HepG2 (cell line): ENCODE measurements around the gene SLC4A5. TPM values are rescaled to one million over a fixed set of nuclear protein-coding genes. Genes with fewer than 3 reads are reported as not detected.

ENCODE experiments used
- ATAC-seq: fragments of 200-7000 bp; cut with Tn5 transposase; 3 replicates; pipeline ENCODE4 v1.9.1; 2020; ENCODE audit warnings: mild to moderate bottlenecking, moderate library complexity
- BruUV-seq: library from RNA; stranded (reverse); fragments of 400-500 nt; replicated peaks from 2 replicates; lab custom pipeline; 2021; lab: Mats Ljungman, UMichigan
- CTCF ChIA-PET: fragments of 300-600 bp; formaldehyde crosslinking; extraction: SDS; loops from one replicate; lab custom pipeline; 2021; ENCODE audit warnings: low total read pairs, inconsistent platforms, low intra/inter-chr PET ratio; lab: Yijun Ruan, JAX
- POLR2A ChIA-PET: fragments of 350-600 bp; sonication (Branson Sonifier 250); formaldehyde crosslinking; loops from one replicate; lab custom pipeline; 2020; ENCODE audit warnings: antibody characterized with exemption, inconsistent platforms; lab: Yijun Ruan, JAX
- DNase-seq: peaks from one replicate; pipeline ENCODE4 v3.0.0-alpha.2; 2015; ENCODE audit warnings: low spot score
- FAIRE-seq: peaks from 3 replicates; lab custom pipeline; 2011; peaks lifted over from hg19 to GRCh38; lab: Jason Lieb, UNC
- H2AFZ ChIP-seq: one replicate; pipeline ENCODE4 v1.6.1; 2011; ENCODE audit warnings: low read length, inconsistent platforms
- H3K27ac ChIP-seq: fragments of 300-600 bp; 3 replicates; pipeline ENCODE4 v1.8.0; 2011; ENCODE audit warnings: mixed run types, mild to moderate bottlenecking, mixed read lengths, low read length, inconsistent platforms; ENCODE audit not compliant: insufficient read depth; ENCODE audit errors: extremely low read length
- H3K27me3 ChIP-seq, 2 experiments: fragments of 200-600 bp in 1 of 2; 2 replicates in 1 of 2; 3 replicates in 1 of 2; pipeline versions ENCODE4 v1.6.0 to v1.8.0; 2011; ENCODE audit warnings: low read length in 2 of 2, mild to moderate bottlenecking in 2 of 2, moderate library complexity in 2 of 2, inconsistent platforms in 1 of 2; ENCODE audit not compliant: insufficient read depth in 2 of 2, control insufficient read depth in 1 of 2
- H3K36me3 ChIP-seq, 2 experiments: fragments of 200-600 bp in 1 of 2; replicated peaks in 1 of 2; 2 replicates in 1 of 2; 3 replicates in 1 of 2; pipeline versions ENCODE4 v1.5.1 to v1.8.0; 2011; ENCODE audit warnings: low read length in 2 of 2, inconsistent platforms in 1 of 2; ENCODE audit not compliant: insufficient read depth in 2 of 2, control insufficient read depth in 1 of 2
- H3K4me1 ChIP-seq: 2 replicates; pipeline ENCODE4 v1.5.1; 2012; ENCODE audit warnings: low read length, inconsistent platforms; ENCODE audit not compliant: insufficient read depth
- H3K4me2 ChIP-seq: 2 replicates; pipeline ENCODE4 v1.6.0; 2011; ENCODE audit warnings: low read depth, low read length, inconsistent platforms
- H3K4me3 ChIP-seq, 3 experiments: fragments of 200-600 bp in 1 of 3; sonication (generic), shearing (Covaris generic) in 1 of 3; replicated peaks in 1 of 3; 2 replicates each; pipeline ENCODE4 v1.5.1; 2011 to 2016; ENCODE audit warnings: low read length in 3 of 3, inconsistent platforms in 2 of 3, low read depth in 2 of 3, mild to moderate bottlenecking in 2 of 3, control low read depth in 1 of 3, mixed read lengths in 1 of 3; ENCODE audit not compliant: insufficient read depth in 1 of 3
- H3K79me2 ChIP-seq: one replicate; pipeline ENCODE4 v1.6.1; 2011; ENCODE audit warnings: low read length, inconsistent platforms; ENCODE audit not compliant: insufficient read depth
- H3K9ac ChIP-seq: 2 replicates; pipeline ENCODE4 v1.6.0; 2011; ENCODE audit warnings: mild to moderate bottlenecking, low read depth, low read length, inconsistent platforms; ENCODE audit not compliant: insufficient read depth
- H3K9me3 ChIP-seq: 2 replicates; pipeline ENCODE4 v1.5.1; 2012; ENCODE audit warnings: mild to moderate bottlenecking, low read length
- H4K20me1 ChIP-seq: 2 replicates; pipeline ENCODE4 v1.6.0; 2011; ENCODE audit warnings: inconsistent platforms, mild to moderate bottlenecking, low read length, moderate library complexity; ENCODE audit not compliant: insufficient read depth
- DZIP1 ChIP-seq: sonication (generic); formaldehyde crosslinking; IDR thresholded peaks from 2 replicates; pipeline ENCODE4 v1.5.0; 2020; ENCODE audit warnings: mild to moderate bottlenecking, missing genetic modification reagents
- FOXO1 ChIP-seq: sonication (generic); formaldehyde crosslinking; IDR thresholded peaks from 2 replicates; pipeline ENCODE4 v1.4.0; 2020; ENCODE audit warnings: missing genetic modification reagents
- FOXP1 ChIP-seq, 2 experiments: fragments of 450-650 bp in 1 of 2; IDR thresholded peaks; 2 replicates each; pipeline ENCODE4 v1.6.1; 2017 to 2018; ENCODE audit warnings: antibody characterized with exemption in 1 of 2
- HHEX ChIP-seq: IDR thresholded peaks from 2 replicates; pipeline ENCODE4 v1.6.1; 2016; ENCODE audit warnings: control low read depth
- SAP130 ChIP-seq: IDR thresholded peaks from 2 replicates; pipeline ENCODE4 v1.6.1; 2016; ENCODE audit warnings: low read depth
- UBTF ChIP-seq: sonication (generic); formaldehyde crosslinking; IDR thresholded peaks from 2 replicates; pipeline ENCODE4 v1.4.0; 2020; ENCODE audit warnings: mild to moderate bottlenecking, missing genetic modification reagents
- XRCC5 ChIP-seq: fragments of 200-400 bp; formaldehyde crosslinking; optimal IDR thresholded peaks from 2 replicates; pipeline ENCODE3; 2017; ENCODE audit warnings: mild to moderate bottlenecking, low read length
- ZFX ChIP-seq: sonication (generic); formaldehyde crosslinking; IDR thresholded peaks from 2 replicates; pipeline ENCODE4 v1.4.0; 2020; ENCODE audit warnings: mild to moderate bottlenecking, low read depth, missing genetic modification reagents, moderate library complexity
- ZNF329 ChIP-seq: sonication (generic); formaldehyde crosslinking; IDR thresholded peaks from 2 replicates; pipeline ENCODE4 v1.9.0; 2021; ENCODE audit warnings: low read depth, mild to moderate bottlenecking, missing genetic modification reagents
- ZNF441 ChIP-seq: sonication (generic); formaldehyde crosslinking; IDR thresholded peaks from 2 replicates; pipeline ENCODE4 v1.7.0; 2021; ENCODE audit warnings: missing genetic modification reagents, borderline replicate concordance
- ZNF546 ChIP-seq: sonication (generic); formaldehyde crosslinking; conservative IDR thresholded peaks from 2 replicates; pipeline ENCODE4 v1.8.1; 2023; ENCODE audit warnings: mild to moderate bottlenecking, missing genetic modification reagents
- ZNF609 ChIP-seq: sonication (generic); formaldehyde crosslinking; IDR thresholded peaks from 2 replicates; pipeline ENCODE4 v1.4.0; 2020; ENCODE audit warnings: mild to moderate bottlenecking, missing genetic modification reagents, borderline replicate concordance
- WGBS: methylation state at CpG from one replicate; pipeline ENCODE4 v1.1.6; 2017; ENCODE audit warnings: low lambda C conversion rate; 5-methylcytosine and 5-hydroxymethylcytosine counted together
- in situ Hi-C: cut with HindIII; loops from 2 replicates; pipeline ENCODE4 v1.10.0; 2017; ENCODE audit warnings: low pct_unique_long_range_greater_than_20kb; ENCODE audit not compliant: extremely low pct_ligation_motif_present
- intact Hi-C: fragments of 100-400 bp; cut with micrococcal nuclease; formaldehyde crosslinking; loops from one replicate; pipeline ENCODE4 v1.10.0; 2022; ENCODE audit not compliant: unreplicated experiment
- polyA plus RNA-seq, 8 experiments: library from polyadenylated mRNA; depleted of rRNA in 3 of 8; stranded (reverse) in 7 of 8; unstranded in 1 of 8; fragments of >200 nt; fragmentation: Illumina TruSeq in 4 of 8; extraction: Trizol in 4 of 8; gene quantifications; 2 replicates each; pipeline versions ENCODE4 v1.2.1 to v1.2.3, GENCODE V29; 2011 to 2016; ENCODE audit warnings: low read depth in 4 of 8, missing spikeins in 1 of 8, mixed read lengths in 1 of 8; ENCODE audit not compliant: insufficient read depth in 1 of 8
- total RNA-seq, 5 experiments: library from RNA; depleted of rRNA; stranded (reverse); fragments of >200 nt; fragmentation: Illumina TruSeq; extraction: Trizol; gene quantifications; 2 replicates each; pipeline ENCODE4 v1.2.3, GENCODE V29; 2016; ENCODE audit warnings: low read depth in 1 of 5

Gene SLC4A5
- total and polyA plus RNA-seq, 2 of the 13 experiments (the other 11 are each of a cell fraction or from before 2014, with no cell fraction given): 0.50 TPM; not detected in 1

- no peak for TF ChIP-seq DZIP1 (CRISPR knock-in tag)
These were observed 49.8 kb downstream of the SLC4A5 start (continued) for GRCh38 chr2:74293191-74293991.

- FAIRE-seq (peak; percentile 37), DNase-seq (peak; percentile 82), ATAC-seq (peak; percentile 98)
- Histone ChIP-seq H3K9ac (peak overlapping the region; percentile 1; the same call in 1 of the 2 replicates), H3K36me3 (no peaks in the 10 kb centered on the region), H3K79me2 (no peaks in the 10 kb centered on the region), H3K4me1 (peaks cover 20% of the 10 kb centered on the region), H3K27me3 (peaks cover 0 to 27% of the 10 kb centered on the region in 2 experiments; a peak in 3 of 5 replicates), H4K20me1 (no peaks in the 10 kb centered on the region), H3K27ac (no peak overlapping the region), H3K4me2 (peak overlapping the region; percentile 55), H3K9me3 (no peaks in the 10 kb centered on the region), H2AFZ (no peak overlapping the region), H3K4me3 (no peak overlapping the region)
- 1% methylated on average over 6 of the region's 6 CpGs for WGBS
- in situ Hi-C loops (no loop called here), intact Hi-C loops (no loop called here)
- no TSS peak for BruUV-seq
- ChIA-PET POLR2A (no interaction called here), CTCF (no interaction called here)
- no peak for TF ChIP-seq ZNF329 (CRISPR knock-in tag)
- peak; percentile 24; the same call in 1 of the 2 replicates for TF ChIP-seq UBTF (CRISPR knock-in tag)
- TF ChIP-seq ZNF609: 0 out of 2 replicates have a peak, but pooled peaks have one; percentile 50
- peak; percentile 64 for TF ChIP-seq ZFX (CRISPR knock-in tag)
- TF ChIP-seq XRCC5: peak; percentile 59
- peak; percentile 62 for TF ChIP-seq SAP130 (CRISPR knock-in tag)
- TF ChIP-seq HHEX (CRISPR knock-in tag): peak; percentile 90
- TF ChIP-seq FOXP1 (IDR thresholded peaks at IDR 0.05): no peak
- TF ChIP-seq FOXP1 (CRISPR knock-in tag; IDR thresholded peaks at IDR 0.05): no peak
- no peak for TF ChIP-seq ZNF546 (CRISPR knock-in tag)
- peak; percentile 54; the same call in 1 of the 2 replicates for TF ChIP-seq FOXO1
- peak; percentile 64; the same call in 1 of the 2 replicates for TF ChIP-seq ZNF441 (CRISPR knock-in tag)
These were observed 50.5 kb downstream of the SLC4A5 start for GRCh38 chr2:74292751-74293150.
